Measurements from ENCODE around the gene CTSZ. TPM values are rescaled to one million over a fixed set of nuclear protein-coding genes. Genes with fewer than 3 reads are reported as not detected.
"Not testable (repeated sequence)": the region's sequence is repeated elsewhere in the genome, so short reads cannot be mapped to it uniquely, and the experiment has no call there.

CTSZ gene
- polyA plus RNA-seq, 3 donors: 62.6 to 755 (median 86.4) TPM

GRCh38 chr20:59013959-59014608 lies 7.0 kb upstream of the CTSZ start:
- WGBS (ENCODE audit: insufficient coverage): 55% methylated on average over 11 of the region's 13 CpGs
- H3K36me3 Mint-ChIP-seq: peaks cover 25 to 36% of the 10 kb centered on the region in 2 donors
- H3K27me3 Mint-ChIP-seq (ENCODE audit: low read depth in 3 of 3): peaks cover 8 to 23% (median 11%) of the 10 kb centered on the region in 3 donors
- no peaks in the 10 kb centered on the region for H3K27me3 ChIP-seq (ENCODE audit: control insufficient read depth in 2 of 2, insufficient read depth in 2 of 2, low read length in 2 of 2)
- H3K9me3 ChIP-seq (replicated peaks in 1 of 2; ENCODE audit: control insufficient read depth in 1 of 2, insufficient read depth in 1 of 2, low read length in 2 of 2): no peaks in the 10 kb centered on the region
- H3K4me1 Mint-ChIP-seq: peaks cover 33% of the 10 kb centered on the region
- H3K9ac ChIP-seq (ENCODE audit: insufficient read depth, low read length, poor library complexity, severe bottlenecking): no peak overlapping the region
- intact Hi-C loops (cut with micrococcal nuclease): no loop called here
- H3K4me2 ChIP-seq (replicated peaks; ENCODE audit: extremely low read depth, low read length, poor library complexity, severe bottlenecking): no peak overlapping the region
- H3K27ac ChIP-seq (ENCODE audit: low read depth in 1 of 2, low read length in 2 of 2): no peak overlapping the region
- TF ChIP-seq CTCF (IDR thresholded peaks at IDR 0.05): no peak
- H3K4me1 ChIP-seq (ENCODE audit: control insufficient read depth in 1 of 2, insufficient read depth in 2 of 2, low read length in 2 of 2): peaks cover 12 to 20% of the 10 kb centered on the region in 2 donors
- DNase-seq: no peak
- no peak overlapping the region for H2AFZ ChIP-seq (ENCODE audit: insufficient read depth, low read depth, low read length, poor library complexity, severe bottlenecking)
- H4K20me1 ChIP-seq (ENCODE audit: insufficient read depth, low read length): peaks cover 11% of the 10 kb centered on the region
- peaks cover 0 to 5% of the 10 kb centered on the region in 2 donors for H3K36me3 ChIP-seq (replicated peaks in 1 of 2; ENCODE audit: control insufficient read depth in 1 of 2, insufficient read depth in 2 of 2, low read length in 2 of 2)
- no peak overlapping the region for H3K27ac Mint-ChIP-seq
- no peaks in the 10 kb centered on the region for H3K79me2 ChIP-seq (ENCODE audit: insufficient read depth, low read length)
- no peak overlapping the region for H3K4me3 ChIP-seq (replicated peaks in 1 of 3; ENCODE audit: low read depth in 2 of 3, low read length in 3 of 3)
- peak overlapping the region in 1 of 2 donors; percentile 23 for H3K4me3 Mint-ChIP-seq
- no peaks in the 10 kb centered on the region for H3K9me3 Mint-ChIP-seq

- Histone ChIP-seq H3K4me2 (replicated peaks; ENCODE audit: extremely low read depth, low read length, poor library complexity, severe bottlenecking) (no peak overlapping the region), H3K4me3 (replicated peaks in 1 of 3; ENCODE audit: low read depth in 2 of 3, low read length in 3 of 3) (no peak overlapping the region), H3K27ac (ENCODE audit: low read depth in 1 of 2, low read length in 2 of 2) (no peak overlapping the region), H3K9ac (ENCODE audit: insufficient read depth, low read length, poor library complexity, severe bottlenecking) (no peak overlapping the region), H3K79me2 (ENCODE audit: insufficient read depth, low read length) (no peaks in the 10 kb centered on the region), H2AFZ (ENCODE audit: insufficient read depth, low read depth, low read length, poor library complexity, severe bottlenecking) (no peak overlapping the region), H3K36me3 (replicated peaks in 1 of 2; ENCODE audit: control insufficient read depth in 1 of 2, insufficient read depth in 2 of 2, low read length in 2 of 2) (peaks cover 0 to 4% of the 10 kb centered on the region in 2 donors), H3K9me3 (replicated peaks in 1 of 2; ENCODE audit: control insufficient read depth in 1 of 2, insufficient read depth in 1 of 2, low read length in 2 of 2) (no peaks in the 10 kb centered on the region), H4K20me1 (ENCODE audit: insufficient read depth, low read length) (peaks cover 4% of the 10 kb centered on the region), H3K27me3 (ENCODE audit: control insufficient read depth in 2 of 2, insufficient read depth in 2 of 2, low read length in 2 of 2) (no peaks in the 10 kb centered on the region), H3K4me1 (ENCODE audit: control insufficient read depth in 1 of 2, insufficient read depth in 2 of 2, low read length in 2 of 2) (peaks cover 20 to 28% of the 10 kb centered on the region in 2 donors)
- Mint-ChIP-seq H3K4me1 (peaks cover 37% of the 10 kb centered on the region), H3K4me3 (no peak overlapping the region), H3K9me3 (no peaks in the 10 kb centered on the region), H3K27ac (peak overlapping the region in 1 of 7 donors; percentile 55), H3K36me3 (peaks cover 20 to 30% of the 10 kb centered on the region in 2 donors), H3K27me3 (ENCODE audit: low read depth in 3 of 3) (peaks cover 8 to 23% (median 11%) of the 10 kb centered on the region in 3 donors)
- 96% methylated on average over 11 of the region's 17 CpGs for WGBS (ENCODE audit: insufficient coverage)
- no peak for DNase-seq
- no peak for TF ChIP-seq CTCF (IDR thresholded peaks at IDR 0.05)
- intact Hi-C loops (cut with micrococcal nuclease): no loop called here
Observed at GRCh38 chr20:59013031-59013951, 6.2 kb upstream of the CTSZ start.

- H3K4me3 Mint-ChIP-seq; H3K36me3 ChIP-seq (replicated peaks in 1 of 2; ENCODE audit: control insufficient read depth in 1 of 2, insufficient read depth in 2 of 2, low read length in 2 of 2); intact Hi-C loops (cut with micrococcal nuclease); H2AFZ ChIP-seq (ENCODE audit: insufficient read depth, low read depth, low read length, poor library complexity, severe bottlenecking); DNase-seq; H3K4me2 ChIP-seq (replicated peaks; ENCODE audit: extremely low read depth, low read length, poor library complexity, severe bottlenecking); H3K9me3 ChIP-seq (replicated peaks in 1 of 2; ENCODE audit: control insufficient read depth in 1 of 2, insufficient read depth in 1 of 2, low read length in 2 of 2); H4K20me1 ChIP-seq (ENCODE audit: insufficient read depth, low read length); H3K9ac ChIP-seq (ENCODE audit: insufficient read depth, low read length, poor library complexity, severe bottlenecking); H3K27me3 ChIP-seq (ENCODE audit: control insufficient read depth in 2 of 2, insufficient read depth in 2 of 2, low read length in 2 of 2); H3K9me3 Mint-ChIP-seq; H3K79me2 ChIP-seq (ENCODE audit: insufficient read depth, low read length); H3K4me3 ChIP-seq (replicated peaks in 1 of 3; ENCODE audit: low read depth in 2 of 3, low read length in 3 of 3); H3K27ac ChIP-seq (ENCODE audit: low read depth in 1 of 2, low read length in 2 of 2): not testable (repeated sequence)
- peak overlapping the region in 1 of 7 donors; percentile 61 for H3K27ac Mint-ChIP-seq
- 91% methylated on average over 2 of the region's 3 CpGs for WGBS (ENCODE audit: insufficient coverage)
- peaks cover 33% of the 10 kb centered on the region for H3K4me1 Mint-ChIP-seq
- H3K36me3 Mint-ChIP-seq: peaks cover 18 to 24% of the 10 kb centered on the region in 2 donors
- H3K27me3 Mint-ChIP-seq (ENCODE audit: low read depth in 3 of 3): peaks cover 8 to 21% (median 11%) of the 10 kb centered on the region in 3 donors
- peaks cover 28 to 36% of the 10 kb centered on the region in 2 donors for H3K4me1 ChIP-seq (ENCODE audit: control insufficient read depth in 1 of 2, insufficient read depth in 2 of 2, low read length in 2 of 2)
Observed at GRCh38 chr20:59011874-59012157, 4.8 kb upstream of the CTSZ start.

Data from CD14-positive monocyte (primary cell).